ENCODE results near the gene MYO15A. TPM values are rescaled to one million over a fixed set of nuclear protein-coding genes. Genes with fewer than 3 reads are reported as not detected.

The MYO15A gene
- polyA plus RNA-seq, 1 donor (not counting 4 experiments of a cell fraction or from before 2014, with no cell fraction given), result 0.20 TPM

DNA sequence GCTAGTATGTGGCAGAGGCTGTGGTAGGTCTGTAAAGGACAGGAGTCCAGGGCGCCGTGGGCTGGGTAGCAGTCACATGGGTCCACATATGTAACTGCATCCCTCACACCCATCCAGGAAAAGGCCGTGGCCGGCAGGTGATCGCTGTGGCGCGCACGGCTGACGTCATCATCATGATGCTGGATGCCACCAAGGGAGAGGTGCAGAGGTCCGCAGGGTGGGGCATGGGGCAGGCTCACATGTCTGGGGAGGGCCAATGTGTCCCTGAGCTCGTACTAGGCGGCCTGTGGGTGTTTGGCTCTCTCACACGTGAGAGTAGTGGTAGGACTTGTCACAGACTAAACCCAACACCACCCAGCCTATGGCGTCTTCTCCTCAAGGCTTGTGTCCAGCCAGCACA lies 9.0 kb upstream of the MYO15A start:
- Histone ChIP-seq H3K4me2 (ENCODE audit: control insufficient read depth, extremely low read depth, insufficient read depth, low read depth, low read length) (no peak overlapping the region), H3K36me3 (ENCODE audit: control insufficient read depth in 2 of 2, extremely low read depth in 1 of 2, insufficient read depth in 2 of 2, low read length in 2 of 2) (peaks cover 33 to 50% of the 10 kb centered on the region in 2 experiments), H3K9me1 (ENCODE audit: control insufficient read depth, extremely low read depth, insufficient read depth, low read length) (no peaks in the 10 kb centered on the region), H3K4me3 (ENCODE audit: control insufficient read depth in 2 of 3, extremely low read depth in 1 of 3, insufficient read depth in 2 of 3, low read depth in 1 of 3, low read length in 3 of 3) (no peak overlapping the region), H2AFZ (ENCODE audit: control insufficient read depth, low read length) (no peak overlapping the region), H3K27ac (ENCODE audit: control insufficient read depth, insufficient read depth, low read length) (no peak overlapping the region), H3K27me3 (ENCODE audit: control insufficient read depth, extremely low read depth, insufficient read depth, low read length) (no peaks in the 10 kb centered on the region), H3K4me1 (ENCODE audit: control insufficient read depth, extremely low read depth, insufficient read depth, low read length) (no peaks in the 10 kb centered on the region), H4K20me1 (ENCODE audit: control insufficient read depth, extremely low read depth, insufficient read depth, low read length) (no peaks in the 10 kb centered on the region), H3K9me3 (ENCODE audit: control insufficient read depth, low read depth, low read length) (no peaks in the 10 kb centered on the region), H3K79me2 (ENCODE audit: control insufficient read depth, insufficient read depth, low read length) (peaks cover 4% of the 10 kb centered on the region), H3K9ac (ENCODE audit: control insufficient read depth, extremely low read depth, insufficient read depth, low read length) (no peak overlapping the region)
- DNase-seq (ENCODE audit: low read depth, low spot score), result no peak
- TF ChIP-seq EZH2 (IDR thresholded peaks at IDR 0.05; ENCODE audit: low read length), result no peak
- TF ChIP-seq CTCF (optimal IDR thresholded peaks at IDR 0.05 in 1 of 3, IDR thresholded peaks at IDR 0.05 in 1 of 3, conservative IDR thresholded peaks at IDR 0.05 in 1 of 3; ENCODE audit: extremely low read depth in 1 of 3, insufficient read depth in 2 of 3, low read length in 3 of 3), result no peak
- dilution Hi-C loops (cut with MboI; ENCODE audit: extremely low pct_ligation_motif_present, low sequenced_read_pairs), result no loop called here
- FAIRE-seq, result no peak

DNA sequence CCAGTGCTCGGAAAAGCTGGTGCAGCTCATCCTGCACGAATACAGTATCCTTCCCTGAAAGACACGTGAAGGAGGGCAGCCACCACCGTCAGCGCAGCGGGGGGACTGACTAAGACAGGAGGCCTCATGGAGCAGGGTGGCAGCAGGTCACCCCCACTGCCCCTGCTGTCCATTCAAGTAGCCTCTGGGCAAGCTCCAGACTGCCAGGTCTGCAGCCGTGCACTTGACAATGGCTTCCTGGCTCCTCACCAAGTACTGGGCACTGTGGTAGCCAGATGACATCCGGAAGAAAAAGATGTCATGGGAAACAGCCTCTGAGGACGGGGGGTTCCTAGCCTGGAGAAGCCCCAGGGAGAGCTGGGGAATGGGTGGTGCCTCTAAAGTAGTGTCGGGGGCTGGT lies 7.9 kb upstream of the MYO15A start:
- Histone ChIP-seq H3K9me3 (ENCODE audit: control insufficient read depth, low read depth, low read length) (no peaks in the 10 kb centered on the region), H3K4me3 (ENCODE audit: control insufficient read depth in 2 of 3, extremely low read depth in 1 of 3, insufficient read depth in 2 of 3, low read depth in 1 of 3, low read length in 3 of 3) (no peak overlapping the region), H3K27ac (ENCODE audit: control insufficient read depth, insufficient read depth, low read length) (no peak overlapping the region), H3K9ac (ENCODE audit: control insufficient read depth, extremely low read depth, insufficient read depth, low read length) (no peak overlapping the region), H3K36me3 (ENCODE audit: control insufficient read depth in 2 of 2, extremely low read depth in 1 of 2, insufficient read depth in 2 of 2, low read length in 2 of 2) (peaks cover 33 to 57% of the 10 kb centered on the region in 2 experiments), H2AFZ (ENCODE audit: control insufficient read depth, low read length) (no peak overlapping the region), H3K79me2 (ENCODE audit: control insufficient read depth, insufficient read depth, low read length) (peaks cover 4% of the 10 kb centered on the region), H3K4me2 (ENCODE audit: control insufficient read depth, extremely low read depth, insufficient read depth, low read depth, low read length) (no peak overlapping the region), H3K27me3 (ENCODE audit: control insufficient read depth, extremely low read depth, insufficient read depth, low read length) (no peaks in the 10 kb centered on the region), H3K4me1 (ENCODE audit: control insufficient read depth, extremely low read depth, insufficient read depth, low read length) (no peaks in the 10 kb centered on the region), H4K20me1 (ENCODE audit: control insufficient read depth, extremely low read depth, insufficient read depth, low read length) (no peaks in the 10 kb centered on the region), H3K9me1 (ENCODE audit: control insufficient read depth, extremely low read depth, insufficient read depth, low read length) (no peaks in the 10 kb centered on the region)
- TF ChIP-seq CTCF (optimal IDR thresholded peaks at IDR 0.05 in 1 of 3, IDR thresholded peaks at IDR 0.05 in 1 of 3, conservative IDR thresholded peaks at IDR 0.05 in 1 of 3; ENCODE audit: extremely low read depth in 1 of 3, insufficient read depth in 2 of 3, low read length in 3 of 3), result no peak
- no peak for TF ChIP-seq EZH2 (IDR thresholded peaks at IDR 0.05; ENCODE audit: low read length)
- dilution Hi-C loops (cut with MboI; ENCODE audit: extremely low pct_ligation_motif_present, low sequenced_read_pairs), result no loop called here
- FAIRE-seq (no peak), DNase-seq (ENCODE audit: low read depth, low spot score) (no peak)

Data from keratinocyte (primary cell).